GM19035 (cell line): ENCODE measurements around the gene ARID4B.
"Not testable (repeated sequence)": the region's sequence is repeated elsewhere in the genome, so short reads cannot be mapped to it uniquely, and the experiment has no call there.

ENCODE experiments used
- ATAC-seq: cut with Tn5 transposase; IDR thresholded peaks from one replicate; pipeline ENCODE4 v1.9.1; 2021; ENCODE audit not compliant: unreplicated experiment

The ARID4B gene

GRCh38 chr1:235227414-235227813 is 100.6 kb downstream of the ARID4B start:
- no peak for ATAC-seq

GRCh38 chr1:235226933-235227332 is 101.0 kb downstream of the ARID4B start:
- no peak for ATAC-seq

- no peak for ATAC-seq
Measured at GRCh38 chr1:235225299-235225698, 102.7 kb downstream of the ARID4B start.

GRCh38 chr1:235221653-235222375 is 106.2 kb downstream of the ARID4B start:
- no peak for ATAC-seq

GRCh38 chr1:235215453-235215852 is 112.5 kb downstream of the ARID4B start:
- no peak for ATAC-seq

- ATAC-seq = not testable (repeated sequence)
Measured at GRCh38 chr1:235214962-235215361, 113.0 kb downstream of the ARID4B start.

GRCh38 chr1:235213752-235214151 is 114.2 kb downstream of the ARID4B start:
- no peak for ATAC-seq

- ATAC-seq = no peak
Measured at GRCh38 chr1:235211517-235211916, 116.5 kb downstream of the ARID4B start.

GRCh38 chr1:235207209-235207565 is 120.8 kb downstream of the ARID4B start:
- ATAC-seq = no peak

GRCh38 chr1:235206533-235207208 is 121.3 kb downstream of the ARID4B start:
- ATAC-seq = no peak

- no peak for ATAC-seq
Measured at GRCh38 chr1:235205687-235206086, 122.3 kb downstream of the ARID4B start.

- no peak for ATAC-seq
Measured at GRCh38 chr1:235203428-235203827, 124.6 kb downstream of the ARID4B start.

- not testable (repeated sequence) for ATAC-seq
Measured at GRCh38 chr1:235202447-235202846, 125.5 kb downstream of the ARID4B start.

- no peak for ATAC-seq
Measured at GRCh38 chr1:235199441-235199840, 128.5 kb downstream of the ARID4B start.

GRCh38 chr1:235190431-235190830 is 137.5 kb downstream of the ARID4B start:
- no peak for ATAC-seq

GRCh38 chr1:235187316-235187715 is 140.7 kb downstream of the ARID4B start:
- no peak for ATAC-seq

GRCh38 chr1:235181561-235182245 is 146.3 kb downstream of the ARID4B start:
- no peak for ATAC-seq

- ATAC-seq = no peak
Measured at GRCh38 chr1:235180916-235181460, 147.0 kb downstream of the ARID4B start.

GRCh38 chr1:235176486-235176885 is 151.5 kb downstream of the ARID4B start:
- ATAC-seq = no peak

GRCh38 chr1:235169986-235170385 is 158.0 kb downstream of the ARID4B start:
- ATAC-seq = no peak

- no peak for ATAC-seq
Measured at GRCh38 chr1:235168375-235168774, 159.6 kb downstream of the ARID4B start.
